NCI-H82 treated with DMSO at 0.1 percent for 48 hours (cell line): ENCODE results near the gene LAMB2.

Experiments
- DNase-seq: peaks from one replicate; lab custom pipeline; 2025; ENCODE audit not compliant: unreplicated experiment; lab: John Stamatoyannopoulos, UW

LAMB2 gene

DNA sequence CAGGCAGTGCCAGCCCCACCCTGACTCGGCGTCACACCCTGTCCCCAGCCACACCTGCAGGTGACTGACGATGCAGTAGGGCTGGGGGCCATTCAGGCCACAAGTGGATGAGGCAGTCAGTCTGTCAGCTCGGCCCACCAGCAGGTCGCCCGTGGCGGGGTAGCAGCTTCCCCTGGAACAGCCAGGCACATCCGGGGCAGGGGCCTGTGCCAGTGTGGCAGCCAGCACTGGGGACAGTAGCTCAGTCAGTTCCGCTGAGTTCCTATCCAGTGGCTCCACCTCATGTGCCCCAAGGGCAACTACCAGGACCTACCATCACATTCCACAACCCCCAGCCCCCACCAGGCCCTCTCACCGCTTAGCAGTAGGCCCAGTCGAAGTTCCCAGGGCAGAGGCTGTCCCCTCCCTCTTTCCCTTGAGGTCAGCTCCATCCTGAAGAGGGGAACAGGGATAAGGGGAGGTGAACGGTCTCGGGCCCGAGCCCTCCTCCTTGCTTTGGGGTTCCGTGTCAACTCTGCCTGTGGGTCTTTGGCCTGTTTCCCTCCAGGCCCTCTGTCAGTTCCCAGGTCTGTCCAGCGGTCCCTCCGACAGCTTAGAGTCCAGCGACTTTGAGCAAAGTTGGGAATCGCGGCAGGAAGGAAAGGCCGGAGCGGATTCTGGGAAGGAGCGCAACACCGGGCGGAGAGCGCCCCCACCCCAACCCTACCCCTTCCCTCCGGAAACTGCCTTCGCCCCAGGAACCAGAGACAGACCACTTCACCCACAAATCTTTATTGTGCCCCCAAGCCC lies at the start of gene LAMB2:
TSS of gene LAMB2 (minus strand) at position 614 of the 789 bp plus-strand sequence. CDS start at position 431, 183 bp downstream.
- DNase-seq = peak; percentile 43

DNA sequence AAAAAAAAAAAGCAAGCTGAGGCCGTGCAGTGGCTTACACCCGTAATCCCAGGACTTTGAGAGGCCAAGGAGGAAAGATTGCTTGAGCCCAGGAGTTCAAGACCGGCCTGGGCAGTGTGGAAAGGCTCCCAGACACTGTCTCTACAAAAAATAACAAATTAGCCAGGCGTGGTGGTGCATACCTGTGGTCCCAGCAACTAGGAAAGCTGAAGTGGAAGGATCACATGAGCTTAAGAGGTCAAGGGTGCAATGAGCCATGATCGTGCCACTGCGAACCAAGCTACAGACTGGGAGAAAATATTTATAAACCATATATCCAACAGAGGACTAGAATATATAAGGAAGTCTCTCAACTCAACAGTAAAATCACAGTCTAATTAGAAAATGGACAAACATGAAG lies 48.5 kb upstream of the LAMB2 start:
- no peak for DNase-seq

GRCh38 chr3:49180116-49180515 lies 47.3 kb upstream of the LAMB2 start:
- no peak for DNase-seq

DNA sequence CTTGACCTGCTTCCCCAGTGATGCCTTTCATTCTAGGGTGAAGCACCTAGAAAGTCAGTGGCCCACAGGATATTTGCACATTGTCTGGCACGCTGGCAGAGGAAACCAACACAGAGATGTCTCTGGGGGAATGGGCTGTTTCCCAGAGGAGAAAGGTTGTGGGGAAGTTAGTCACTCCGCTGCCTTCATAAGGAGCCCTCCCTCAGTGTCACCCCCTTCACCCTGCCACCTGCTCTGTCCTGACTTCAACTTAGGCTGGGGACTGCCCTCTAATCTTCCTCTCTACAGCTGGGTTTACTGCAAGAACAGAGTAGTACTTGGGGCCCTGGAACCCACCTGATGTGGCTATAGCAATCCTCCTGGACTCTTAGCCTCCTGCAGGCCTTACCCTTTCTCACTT lies 44.2 kb upstream of the LAMB2 start:
- DNase-seq = peak; percentile 13

GRCh38 chr3:49175530-49175929 lies 42.7 kb upstream of the LAMB2 start:
- no peak for DNase-seq

DNA sequence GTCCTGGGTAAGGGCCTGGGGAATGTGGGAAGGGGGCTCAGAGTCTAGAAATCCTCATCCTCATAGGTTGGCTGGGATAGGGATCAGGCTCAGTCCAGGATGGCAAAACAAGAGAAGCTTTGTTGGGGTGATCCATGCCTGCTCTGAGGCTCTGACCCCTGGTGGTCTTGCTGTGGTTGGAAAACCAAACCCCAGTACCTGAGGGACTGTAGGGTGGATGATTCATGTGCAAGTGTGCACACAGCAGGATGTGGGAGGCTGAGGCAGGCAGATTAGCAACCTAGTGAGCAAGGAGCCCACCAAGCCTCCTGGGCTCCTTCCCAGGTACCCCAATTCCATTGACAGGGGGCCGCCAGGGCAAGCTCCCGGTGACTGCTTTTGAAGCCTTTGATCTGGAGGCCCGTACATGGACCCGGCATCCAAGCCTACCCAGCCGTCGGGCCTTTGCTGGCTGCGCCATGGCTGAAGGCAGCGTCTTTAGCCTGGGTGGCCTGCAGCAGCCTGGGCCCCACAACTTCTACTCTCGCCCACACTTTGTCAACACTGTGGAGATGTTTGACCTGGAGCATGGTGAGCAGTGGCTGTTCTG lies 41.6 kb upstream of the LAMB2 start:
- no peak for DNase-seq

DNA sequence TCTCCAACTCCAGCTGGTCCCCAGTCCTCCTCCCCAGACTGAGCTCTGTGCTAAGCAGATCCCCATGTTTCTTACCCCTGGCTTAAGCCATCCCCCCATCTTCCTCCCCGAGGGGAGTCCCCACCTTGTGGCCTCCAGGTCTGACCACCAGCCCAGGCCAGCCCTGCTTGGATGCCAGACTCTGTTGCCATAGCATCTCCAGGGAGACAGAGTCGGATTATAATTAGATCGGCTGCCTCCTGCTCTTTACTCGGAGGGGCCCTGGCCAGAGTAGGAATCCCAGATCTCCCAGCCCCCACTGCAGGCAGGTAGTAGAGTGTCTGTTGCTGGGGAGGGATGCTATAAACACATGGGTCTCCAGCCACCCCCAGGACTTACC lies 40.9 kb upstream of the LAMB2 start:
- DNase-seq = peak; percentile 67

DNA sequence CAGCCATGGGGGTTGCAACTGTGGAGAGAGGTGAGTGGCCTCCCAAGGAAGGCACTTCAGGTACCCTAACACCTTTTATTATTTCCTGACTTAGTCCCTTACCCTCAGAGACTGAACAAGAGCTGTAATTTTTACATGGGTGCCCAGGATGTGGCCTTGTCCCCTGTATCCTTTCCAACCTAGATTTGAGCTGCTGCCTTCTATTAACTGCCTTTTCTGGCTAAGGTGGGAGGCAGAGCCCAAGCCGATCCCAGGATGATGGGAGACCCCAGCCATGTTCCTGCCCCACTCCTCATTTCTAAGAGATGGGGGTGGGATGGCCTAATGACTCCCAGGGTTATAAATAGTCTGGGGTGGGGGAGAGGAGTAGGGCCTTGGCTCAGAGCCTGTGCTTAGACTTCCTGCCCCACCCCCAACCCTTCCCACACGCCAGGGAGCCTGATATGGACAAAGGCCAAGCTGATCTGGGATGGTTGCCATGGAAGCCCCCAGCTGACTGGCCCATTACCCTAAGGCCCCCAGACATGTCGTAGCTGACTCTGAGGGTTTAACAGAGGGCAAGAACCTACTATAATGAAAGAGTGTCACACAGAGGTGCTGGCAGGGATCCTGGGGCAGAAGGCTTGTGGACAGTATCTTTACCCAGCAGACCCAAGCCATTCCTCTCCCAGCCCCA lies 40.4 kb upstream of the LAMB2 start:
- peak; percentile 31 for DNase-seq

GRCh38 chr3:49172551-49173041 lies 39.7 kb upstream of the LAMB2 start:
- DNase-seq = no peak

GRCh38 chr3:49171775-49172500 lies 39.1 kb upstream of the LAMB2 start:
- DNase-seq = no peak

- peak; percentile 73 for DNase-seq
Measured at GRCh38 chr3:49171119-49171774, 38.4 kb upstream of the LAMB2 start, which contains the start of gene KLHDC8B. KLHDC8B (plus strand) TSS chr3:49171598; CDS start chr3:49172770, 1,172 bp downstream.

DNA sequence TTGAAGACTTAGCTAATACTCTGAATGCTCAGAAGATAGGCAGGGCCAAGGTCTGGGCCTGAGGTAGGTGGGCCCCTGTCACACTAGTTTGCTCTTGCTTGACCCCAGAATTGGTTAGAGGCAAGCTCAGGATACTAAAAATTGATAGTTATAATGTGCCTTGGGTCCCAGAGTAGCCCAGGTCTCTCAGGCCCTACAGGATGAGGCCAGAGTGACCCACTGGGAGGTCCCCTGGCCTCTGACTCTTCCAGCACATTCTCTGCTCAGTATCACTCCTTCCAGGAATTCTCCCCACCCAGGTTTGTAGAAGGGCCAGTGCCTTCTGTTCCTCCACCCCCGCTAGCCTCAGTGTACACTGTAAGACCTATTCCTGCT lies 37.9 kb upstream of the LAMB2 start:
- no peak for DNase-seq

DNA sequence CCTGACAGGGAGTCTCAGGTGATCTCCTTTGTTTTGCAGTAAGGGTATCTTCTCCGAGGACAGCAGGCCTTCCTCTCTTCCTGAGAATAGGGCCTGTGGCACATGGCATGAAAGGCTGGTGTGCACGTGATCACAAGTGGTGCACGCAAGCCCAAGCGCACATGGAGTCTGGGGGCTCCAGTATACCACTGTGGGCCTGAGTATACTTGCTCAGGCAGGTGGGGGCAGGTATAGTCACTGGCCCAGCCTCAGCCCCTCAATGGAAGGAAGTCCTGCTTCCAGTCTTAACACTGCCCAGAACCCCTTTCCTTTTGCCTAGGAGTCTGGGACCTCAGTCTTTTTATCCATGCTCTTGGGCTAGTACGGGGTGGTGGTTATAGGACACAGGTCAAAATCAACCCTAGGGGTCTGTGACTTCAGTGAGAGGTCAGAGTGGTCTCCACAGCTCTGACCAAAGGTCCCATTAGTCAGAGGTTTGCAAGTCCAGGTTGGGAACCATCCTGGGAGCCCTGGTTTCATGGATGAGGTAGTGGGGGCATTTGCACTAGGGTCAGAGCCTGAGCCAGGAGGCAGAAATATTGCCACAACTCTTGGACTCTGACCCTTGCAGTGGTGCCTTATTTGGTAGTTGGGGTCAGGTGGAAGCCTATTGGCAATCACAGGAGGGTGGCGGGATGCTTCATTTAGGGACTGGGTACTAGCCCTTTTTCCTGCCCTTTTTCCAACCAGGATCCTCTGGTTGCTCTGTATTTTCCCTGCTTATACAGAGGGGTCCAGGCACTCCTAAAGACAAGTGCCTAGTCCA lies 34.1 kb upstream of the LAMB2 start:
- no peak for DNase-seq

GRCh38 chr3:49165771-49166751 lies 33.2 kb upstream of the LAMB2 start, which contains the start of gene CCDC71:
CCDC71 (minus strand) TSS chr3:49166331; CDS start chr3:49164208, 2,123 bp downstream.
- DNase-seq = no peak

DNA sequence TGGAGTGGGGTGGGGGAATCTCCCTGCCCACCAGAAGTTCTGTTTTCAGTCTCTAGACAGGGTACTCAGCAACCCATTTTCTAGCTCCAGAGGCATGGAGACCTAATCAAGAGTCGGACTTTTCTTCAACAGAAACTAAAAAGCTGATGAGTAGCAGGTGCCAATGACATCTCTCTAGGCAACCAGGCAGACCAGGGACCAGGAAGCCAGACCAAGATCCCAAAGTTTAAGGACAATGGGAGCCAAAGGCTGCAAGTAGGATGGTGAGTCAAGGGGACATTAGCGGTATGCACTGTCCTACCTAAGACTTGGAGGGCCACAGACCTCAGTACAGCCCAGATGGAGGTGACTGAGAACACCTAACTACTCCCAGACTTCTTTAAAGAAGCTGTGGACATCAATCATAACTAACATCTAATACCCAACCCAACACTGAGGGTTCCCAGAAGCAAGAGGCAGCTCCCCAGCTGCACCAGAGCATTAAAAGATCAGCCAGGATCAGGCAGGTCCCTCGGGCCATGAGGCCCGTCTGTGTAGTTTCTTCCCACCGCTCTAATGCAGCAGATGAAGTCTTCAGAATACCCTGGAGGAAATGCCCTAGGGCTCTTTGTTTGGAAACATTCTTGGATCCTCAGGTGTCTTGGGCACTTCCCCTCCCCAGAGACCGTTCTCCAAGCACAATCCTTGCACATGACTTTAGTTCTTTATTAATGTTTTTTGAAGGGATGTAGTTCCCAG lies 32.3 kb upstream of the LAMB2 start:
- DNase-seq = no peak

DNA sequence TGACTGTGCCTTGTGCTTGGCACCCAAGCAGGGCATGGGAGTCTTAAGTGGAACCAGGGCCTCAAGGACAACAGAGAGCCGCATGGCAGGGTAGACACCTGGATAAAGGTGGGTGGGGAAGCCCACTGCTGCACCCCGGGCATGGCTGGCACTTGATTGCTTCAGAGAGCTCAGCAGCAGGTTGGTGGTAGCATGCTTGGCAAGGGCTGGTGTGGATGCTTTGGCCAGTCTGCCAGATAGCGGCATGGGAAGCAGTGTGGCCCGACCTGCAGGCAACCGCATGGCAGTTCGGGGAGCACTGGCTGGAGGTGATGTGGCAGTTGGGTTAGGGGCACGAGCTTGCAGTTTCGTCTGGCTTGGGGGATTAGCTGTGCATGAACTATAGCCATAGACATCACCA lies 30.8 kb upstream of the LAMB2 start:
- DNase-seq = no peak

DNA sequence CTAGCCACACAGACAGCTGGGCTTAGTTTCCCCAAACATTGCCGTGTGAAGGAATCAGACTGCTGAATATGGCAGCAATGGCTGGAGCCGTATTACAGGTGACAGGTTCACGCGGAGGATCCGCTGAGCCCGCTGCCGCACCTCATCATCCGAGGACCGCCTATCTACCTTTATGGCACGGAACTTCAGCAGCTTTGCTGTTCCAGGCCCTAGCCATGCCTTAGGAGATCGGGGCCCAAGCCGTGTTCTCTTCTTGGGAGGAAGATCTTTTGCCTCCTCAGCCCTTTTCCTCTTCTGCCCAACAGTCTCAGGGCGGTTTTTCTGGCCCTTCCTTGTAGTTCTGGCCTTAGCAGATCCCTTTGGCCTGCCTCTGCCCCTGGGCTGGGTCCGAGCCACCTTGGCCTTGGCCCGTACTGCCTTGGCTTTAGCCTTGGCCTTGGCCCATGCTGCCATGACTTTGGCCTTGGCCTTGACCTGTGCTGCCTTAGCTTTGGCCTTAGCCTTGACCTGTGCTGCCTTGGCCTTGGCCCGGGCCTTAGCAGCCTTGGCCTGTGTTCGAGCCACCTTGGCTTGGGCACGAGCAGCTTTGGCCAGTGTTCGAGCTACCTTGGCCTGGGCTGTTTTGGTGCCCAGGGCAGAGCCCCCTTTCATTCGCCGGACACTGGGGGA lies 30.0 kb upstream of the LAMB2 start:
- no peak for DNase-seq
